8988T (cell line): Measurements from ENCODE around the gene ADAMTS4.

Experiments used
- DNase-seq: peaks from one replicate; pipeline ENCODE4 v3.0.0; 2011

ADAMTS4 gene

DNA sequence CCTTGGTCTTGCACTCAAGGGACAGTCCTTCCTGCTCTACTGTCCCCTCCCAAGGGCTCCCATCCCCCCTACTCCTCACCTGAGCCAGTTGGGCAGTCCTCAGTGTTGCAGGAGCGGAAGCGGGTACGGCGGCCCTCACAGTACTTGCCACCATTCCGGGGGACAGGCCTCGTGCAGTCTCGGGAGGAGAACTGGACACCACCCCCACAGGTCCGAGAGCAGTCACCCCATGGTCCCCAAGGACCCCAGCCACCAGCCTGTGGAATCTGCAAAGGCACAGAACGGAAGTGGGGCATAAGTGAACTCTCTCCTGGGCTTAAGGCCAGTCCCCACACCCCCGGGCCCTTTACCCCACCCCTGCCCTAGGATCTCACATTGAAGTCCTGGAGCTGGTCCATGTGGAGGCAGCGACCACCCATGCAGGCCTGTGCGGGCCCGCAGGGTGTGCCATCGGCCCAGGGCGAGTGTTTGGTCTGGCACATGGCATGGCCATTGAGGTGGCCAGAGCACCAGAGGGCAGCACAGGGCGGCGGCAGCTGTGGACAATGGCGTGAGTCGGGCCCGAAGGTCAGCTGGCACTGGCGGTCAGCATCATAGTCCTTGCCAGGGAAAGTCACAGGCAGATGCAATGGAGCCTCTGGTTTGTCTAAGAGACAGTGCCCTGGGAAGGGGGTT is 5.2 kb downstream of the ADAMTS4 start:
- no peak for DNase-seq

DNA sequence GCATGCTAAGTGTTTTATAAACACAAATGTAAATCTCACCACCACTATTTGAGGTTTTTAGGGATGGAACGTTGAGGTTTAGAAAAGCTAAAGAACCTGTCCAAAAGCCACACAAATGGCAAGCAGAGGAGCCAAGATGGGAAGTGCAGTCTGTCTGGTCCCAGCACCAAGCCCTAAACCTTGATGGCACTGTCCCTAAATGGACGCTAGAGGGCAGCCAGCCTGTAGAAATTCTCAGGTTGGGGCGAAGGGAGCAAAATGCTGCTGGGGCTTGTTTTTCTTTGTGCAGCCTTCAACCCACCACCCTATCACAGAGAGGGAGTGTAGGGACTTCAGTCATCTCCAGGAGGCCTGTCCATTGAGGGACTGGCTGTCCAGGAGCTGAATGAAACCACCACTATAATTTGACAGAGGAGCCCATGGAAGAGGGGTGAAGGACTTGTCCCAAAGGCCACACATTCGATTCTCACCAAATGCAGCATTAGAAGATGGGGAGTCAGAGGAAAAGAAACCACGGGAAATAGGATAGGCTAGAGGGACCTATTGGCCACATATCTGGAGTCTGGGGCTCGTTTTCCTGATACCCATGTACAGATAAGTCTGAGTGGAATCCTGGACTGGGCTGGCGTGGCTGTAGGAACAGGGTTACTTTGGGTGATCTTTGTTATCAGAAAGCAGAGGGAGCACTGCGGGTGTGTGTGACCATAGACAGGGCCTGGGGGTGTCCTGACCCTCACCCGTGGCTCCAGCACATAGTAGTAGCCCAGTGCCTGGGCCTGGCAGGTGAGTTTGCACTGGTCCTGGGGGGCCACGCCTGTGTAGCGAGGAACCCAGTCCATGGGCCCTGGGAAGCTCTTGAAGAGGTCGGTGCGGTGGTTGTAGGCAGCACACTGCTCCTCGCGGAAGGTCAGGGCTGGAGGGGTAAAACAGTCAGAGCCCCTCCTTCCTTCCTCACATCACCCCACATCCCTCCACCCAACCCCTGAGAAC is 6.1 kb downstream of the ADAMTS4 start:
- DNase-seq, result peak; percentile 69

DNA sequence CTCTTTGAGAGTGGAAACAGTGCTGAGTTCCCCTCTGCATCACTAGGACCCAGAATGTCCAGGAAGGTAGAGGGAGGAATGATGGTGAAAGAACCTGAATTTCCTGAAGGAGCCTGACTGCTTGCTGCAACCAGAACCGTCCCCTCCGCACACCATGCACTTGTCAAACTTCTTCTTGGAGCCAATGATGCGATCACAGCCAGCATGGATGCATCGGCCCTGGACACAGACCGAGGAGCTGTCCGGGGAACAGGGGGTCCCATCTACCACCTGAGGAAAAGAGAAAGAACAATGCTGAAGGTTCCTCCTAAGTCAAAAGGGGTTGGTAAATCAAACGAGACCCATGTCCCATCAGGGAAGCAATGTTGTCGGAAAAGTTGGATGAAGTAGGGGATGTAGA is 6.9 kb downstream of the ADAMTS4 start:
- no peak for DNase-seq

DNA sequence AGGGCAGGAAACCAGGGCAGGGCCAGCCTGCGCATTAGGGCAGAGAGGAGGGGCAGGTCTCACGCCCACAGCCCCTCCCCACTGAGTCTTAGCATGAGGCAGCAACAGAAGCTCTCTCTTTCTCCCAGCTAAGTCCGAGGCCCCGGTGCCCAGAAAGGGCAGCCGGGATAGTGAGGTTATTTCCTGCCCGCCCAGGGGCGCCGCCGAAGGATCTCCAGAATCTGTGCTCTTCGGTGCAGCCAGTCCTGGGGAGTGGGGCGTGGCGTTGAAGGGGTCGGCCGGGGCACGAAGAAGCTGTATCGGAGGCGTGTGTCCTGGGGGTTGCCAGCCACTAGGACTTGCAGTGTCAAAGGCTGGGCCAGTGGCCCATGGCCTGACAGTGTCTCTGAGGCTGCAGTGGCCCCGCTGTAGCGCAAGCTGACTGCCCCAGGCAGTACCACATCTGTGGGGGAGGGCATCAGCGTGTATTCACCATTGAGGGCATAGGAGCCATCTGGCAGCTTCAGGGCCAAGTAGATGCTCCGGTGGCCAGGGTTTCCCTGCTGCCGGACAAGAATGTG is 7.8 kb downstream of the ADAMTS4 start:
- no peak for DNase-seq

DNA sequence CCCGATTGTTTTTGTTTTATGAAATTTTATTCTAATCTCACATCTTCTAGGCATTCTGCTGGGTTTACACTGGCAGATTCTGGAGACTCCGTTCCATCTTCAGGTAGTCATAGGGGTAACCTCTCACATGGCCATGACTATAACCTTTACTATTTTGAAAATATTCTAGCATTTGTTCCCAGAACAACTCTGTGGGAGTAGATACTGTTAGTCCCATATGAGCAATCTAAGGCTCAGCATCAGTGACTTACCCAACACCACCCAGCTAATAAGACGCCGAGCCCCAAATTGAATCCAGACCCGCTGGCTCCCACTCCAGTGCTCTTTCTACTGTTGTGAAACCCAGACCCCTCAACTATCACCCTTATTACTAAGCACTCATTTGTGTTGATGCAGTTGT is 9.8 kb downstream of the ADAMTS4 start:
- no peak for DNase-seq

DNA sequence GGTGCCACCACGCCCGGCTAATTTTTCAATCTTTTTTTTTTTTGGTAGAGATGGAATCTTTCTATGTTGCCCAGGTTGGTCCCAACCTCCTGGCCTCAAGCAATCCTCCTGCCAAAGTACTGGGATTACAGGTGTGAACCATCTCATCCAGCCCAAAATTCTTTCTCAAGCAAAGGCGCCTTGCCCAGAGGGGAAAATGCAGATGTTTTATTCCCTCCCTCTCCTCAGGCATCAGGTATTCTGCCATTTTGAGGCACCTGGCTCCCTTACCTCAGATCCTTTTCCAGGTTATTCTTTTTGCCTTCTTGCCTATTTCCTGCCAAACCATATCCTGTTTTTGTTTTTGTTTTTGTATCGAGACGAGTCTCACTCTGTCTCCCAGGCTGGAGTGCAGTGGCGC is 10.5 kb downstream of the ADAMTS4 start:
- no peak for DNase-seq

DNA sequence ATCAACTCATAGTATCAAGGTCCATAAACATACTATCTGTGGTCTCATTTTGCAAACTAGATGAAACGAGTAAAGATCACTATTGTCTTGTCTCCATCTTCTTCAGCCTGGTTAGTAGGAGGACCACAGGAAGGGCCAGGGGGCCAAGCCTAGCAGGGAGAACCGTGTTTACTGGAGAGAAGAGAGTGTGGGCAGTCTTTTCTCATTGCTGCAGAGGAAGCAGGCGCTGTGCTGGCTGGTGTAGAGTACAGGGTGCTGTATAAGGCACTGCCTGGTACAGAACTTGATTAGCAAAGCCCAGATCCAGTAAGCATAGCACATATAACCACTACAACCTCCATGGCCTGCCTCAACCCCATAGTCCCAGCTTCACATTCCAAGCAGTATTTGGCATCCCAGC is 11.5 kb downstream of the ADAMTS4 start:
- no peak for DNase-seq

DNA sequence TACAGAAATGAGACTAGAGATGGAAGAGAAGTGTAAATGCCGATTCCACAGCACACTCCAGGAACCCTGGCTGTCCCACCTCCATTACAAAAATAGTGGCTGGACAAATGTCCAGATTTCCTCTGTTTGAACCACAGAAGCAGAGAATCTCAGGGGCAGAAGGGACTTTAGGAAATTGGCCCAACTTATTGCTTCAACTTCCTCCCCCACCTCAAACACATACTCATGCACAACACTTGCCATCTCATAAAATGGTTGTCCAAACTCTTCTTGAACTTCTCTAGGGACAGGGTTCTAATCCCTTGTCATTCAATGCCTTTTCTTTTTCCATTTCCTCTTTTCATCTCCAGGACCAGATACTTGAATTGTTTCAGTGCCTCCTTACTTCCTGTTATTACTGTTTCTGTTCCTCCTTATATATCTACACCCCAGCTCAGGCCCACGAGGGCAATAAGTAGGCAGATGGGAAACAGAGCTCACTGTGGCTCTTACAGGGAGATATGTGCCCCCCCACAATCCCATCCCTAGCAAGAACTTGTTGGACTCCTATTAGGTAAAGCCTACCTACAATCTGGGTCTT is 13.0 kb downstream of the ADAMTS4 start:
- no peak for DNase-seq

DNA sequence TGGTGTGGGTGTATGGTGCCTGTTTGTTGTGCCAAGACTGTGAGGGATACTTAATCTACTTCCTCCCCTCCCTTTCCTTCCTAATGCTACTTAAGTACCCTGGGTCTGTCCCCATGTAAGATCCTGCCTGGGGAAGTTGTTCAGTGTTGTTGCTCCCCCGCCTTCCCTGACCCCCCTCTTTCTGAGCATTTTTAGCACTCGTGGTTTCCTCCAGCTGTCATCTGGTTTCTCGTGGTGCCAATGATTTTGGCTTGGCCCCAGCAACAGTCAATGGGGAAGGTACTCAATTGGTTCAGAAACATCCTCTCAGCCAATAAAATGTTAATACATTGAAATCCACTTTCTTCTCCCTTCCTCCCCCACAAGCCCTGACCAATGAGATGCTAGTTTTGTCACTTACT is 13.6 kb downstream of the ADAMTS4 start:
- DNase-seq, result no peak

DNA sequence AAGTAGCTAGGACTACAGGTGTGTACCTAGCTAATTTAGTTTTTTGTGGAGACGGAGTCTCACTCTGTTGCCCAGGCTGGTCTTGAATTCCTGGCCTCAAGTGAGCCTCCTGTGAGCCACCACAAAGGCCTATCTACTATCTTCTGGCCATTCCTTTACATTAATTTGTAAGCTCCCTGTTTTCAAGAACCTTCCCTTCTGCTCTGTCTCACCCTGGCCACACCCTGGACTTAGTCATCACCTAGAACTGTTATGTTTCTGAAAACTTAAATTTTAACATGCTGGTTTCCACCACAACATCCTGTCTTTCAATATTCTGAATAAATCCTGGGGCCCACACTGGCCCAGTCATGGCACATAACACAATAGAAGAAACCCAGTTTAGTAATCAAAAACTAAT is 16.6 kb downstream of the ADAMTS4 start:
- no peak for DNase-seq

DNA sequence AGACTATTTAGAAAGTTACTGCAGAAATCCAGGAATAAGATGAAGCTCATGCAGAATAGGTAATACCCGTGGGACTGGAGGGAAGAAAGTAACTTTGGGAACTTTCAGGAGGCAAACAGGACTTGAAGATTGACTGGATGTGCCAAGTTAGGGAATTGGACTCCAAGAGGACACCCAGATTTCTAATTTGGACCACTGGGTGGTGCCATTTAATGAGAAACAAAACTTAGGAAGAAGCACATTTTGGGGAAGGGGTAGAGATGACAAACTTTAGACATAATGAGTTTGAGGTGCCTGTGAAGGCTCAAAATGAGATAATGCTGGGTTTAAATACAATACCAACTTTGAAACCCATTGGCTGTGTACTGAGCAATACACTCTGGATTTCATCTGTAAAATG is 18.2 kb downstream of the ADAMTS4 start:
- DNase-seq, result no peak

DNA sequence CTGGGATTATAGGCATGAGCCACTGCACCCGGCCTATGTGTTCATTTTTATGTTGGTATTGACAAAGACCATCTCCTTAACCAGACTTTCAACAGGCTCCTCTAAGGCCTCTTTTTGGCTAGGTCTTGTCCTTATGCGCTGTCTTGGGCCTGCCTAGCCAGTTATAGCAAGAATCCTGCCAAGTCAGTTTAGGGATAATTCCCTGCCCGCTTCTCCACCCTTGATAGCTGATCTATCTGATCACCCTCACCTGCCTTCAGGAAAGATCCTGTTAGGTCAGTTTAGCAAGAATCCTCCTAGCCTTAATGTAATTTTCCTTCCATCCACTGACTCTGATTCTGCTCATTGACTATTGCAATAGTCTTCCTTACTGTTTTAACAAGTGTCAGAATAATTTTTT is 19.2 kb downstream of the ADAMTS4 start:
- DNase-seq, result no peak

DNA sequence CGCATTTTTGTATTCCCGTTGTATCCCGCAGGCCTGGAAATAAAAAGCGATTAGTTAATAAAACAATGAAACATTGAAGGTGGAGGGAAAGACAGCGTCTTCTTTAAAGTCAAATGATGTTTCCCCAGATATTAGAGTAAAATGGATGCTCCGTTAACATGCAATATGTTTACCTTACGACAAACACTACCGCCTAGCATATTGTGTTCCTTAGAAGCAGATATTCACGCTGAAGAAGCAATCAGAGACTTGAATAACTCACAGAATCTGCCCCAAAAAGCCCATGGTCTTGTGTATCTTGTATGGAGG is 21.0 kb downstream of the ADAMTS4 start:
- no peak for DNase-seq

DNA sequence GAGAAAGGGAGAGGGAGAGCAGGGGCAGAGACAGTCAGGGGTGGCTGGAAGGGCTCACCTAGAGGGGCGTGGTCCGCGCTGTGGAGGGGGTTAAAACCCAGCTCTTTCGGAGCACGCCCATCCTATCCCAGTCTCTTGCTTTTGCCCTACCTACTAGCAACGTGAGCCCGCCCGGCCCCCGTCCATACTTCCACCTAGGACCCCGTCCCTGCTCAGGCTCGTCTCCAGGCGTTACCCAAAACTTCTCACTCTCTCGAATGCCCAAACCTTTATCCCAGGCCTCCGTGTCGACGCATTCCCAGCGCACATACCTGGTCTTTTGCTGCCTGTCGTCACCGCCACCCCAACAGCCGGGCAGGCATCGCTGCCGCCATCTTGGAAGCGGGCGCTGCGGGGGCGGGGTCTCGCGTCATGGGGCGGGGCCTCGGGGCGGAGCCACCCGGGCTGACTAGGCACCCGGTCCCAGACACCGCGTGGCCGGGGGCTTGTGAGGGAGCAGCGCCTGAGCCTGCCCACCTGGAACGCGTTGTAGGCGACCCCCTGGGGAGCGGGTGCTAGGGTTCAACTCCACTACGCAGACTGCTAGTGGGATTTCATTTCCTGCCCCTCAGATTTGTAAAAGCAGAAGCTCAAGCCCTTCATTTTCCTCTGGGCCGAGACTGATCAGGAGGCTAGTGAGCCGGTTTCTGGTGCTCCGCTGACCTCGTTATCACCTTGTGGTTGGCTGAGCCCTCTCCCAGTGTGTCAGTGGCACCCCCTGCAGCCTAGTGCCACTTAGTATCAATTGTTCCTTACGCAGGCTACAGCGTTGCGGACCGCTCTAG is 21.5 kb downstream of the ADAMTS4 start, which contains the start of gene B4GALT3:
B4GALT3 (minus strand) TSS at position 396 of the 824 bp plus-strand sequence. CDS start 1,447 bp downstream, outside the sequence.
- peak; percentile 93 for DNase-seq

DNA sequence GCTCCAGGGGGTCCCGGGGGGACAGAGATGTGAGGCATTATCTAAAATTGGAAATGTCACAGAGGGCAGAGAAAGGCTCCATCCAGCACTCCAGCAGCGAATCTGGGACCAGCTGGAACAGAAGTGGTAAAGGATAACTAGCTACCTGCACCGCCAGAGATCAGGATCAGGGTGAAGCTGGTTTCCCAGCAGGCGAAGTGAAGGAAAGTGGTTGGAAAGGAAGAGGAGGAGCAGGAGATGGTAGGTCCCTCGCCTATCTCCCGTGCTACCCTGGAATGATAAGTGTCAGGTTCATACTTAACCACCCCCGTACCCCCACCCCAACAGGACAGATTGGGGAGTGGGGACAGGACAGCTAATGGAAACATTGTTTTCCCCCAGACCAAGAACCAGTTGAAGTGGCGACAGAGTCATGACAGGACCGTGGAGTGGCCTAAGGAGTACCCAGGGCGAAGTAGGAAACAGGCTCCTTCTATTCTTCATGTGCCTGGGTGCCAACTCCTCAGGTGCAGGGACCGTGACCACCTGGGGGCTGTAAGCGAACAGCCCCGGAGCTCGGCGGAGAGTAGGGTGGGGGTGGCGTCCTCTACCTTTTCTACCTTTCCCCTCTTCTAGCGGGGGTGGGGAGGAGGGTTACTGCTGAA is 22.3 kb downstream of the ADAMTS4 start:
- DNase-seq, result no peak

DNA sequence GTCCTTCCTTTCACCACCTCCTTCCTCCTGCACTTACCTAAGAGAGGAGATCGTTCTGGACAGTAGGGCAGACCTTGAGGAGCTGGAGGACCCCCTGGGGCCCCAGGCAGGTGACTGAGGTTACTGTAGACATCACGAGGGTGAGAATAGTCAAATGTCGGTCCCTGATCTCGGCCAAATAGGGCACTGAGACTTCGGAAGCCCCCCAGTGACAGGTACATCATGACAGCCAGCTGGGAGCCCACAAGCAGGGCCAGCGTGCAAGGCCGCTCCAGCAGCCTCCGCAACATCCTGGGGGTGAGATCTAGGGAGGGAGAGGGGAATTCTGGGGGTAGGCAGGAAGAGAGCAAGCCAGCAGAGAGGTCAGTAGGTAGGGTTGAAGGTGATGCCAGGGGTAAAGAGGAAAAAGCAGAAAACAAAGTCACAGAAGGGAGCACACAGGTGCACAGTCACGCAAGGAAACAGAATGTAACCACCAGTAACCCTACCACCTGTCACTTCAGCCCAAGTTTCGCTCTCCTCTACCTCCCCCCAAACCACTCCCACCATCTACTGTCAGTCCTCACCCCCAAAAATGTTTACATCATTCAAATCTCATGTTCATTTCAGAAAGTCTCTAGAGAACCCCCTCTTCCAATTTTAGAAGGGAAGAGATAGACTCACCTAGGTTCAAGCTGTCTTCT is 22.9 kb downstream of the ADAMTS4 start:
- DNase-seq, result no peak

DNA sequence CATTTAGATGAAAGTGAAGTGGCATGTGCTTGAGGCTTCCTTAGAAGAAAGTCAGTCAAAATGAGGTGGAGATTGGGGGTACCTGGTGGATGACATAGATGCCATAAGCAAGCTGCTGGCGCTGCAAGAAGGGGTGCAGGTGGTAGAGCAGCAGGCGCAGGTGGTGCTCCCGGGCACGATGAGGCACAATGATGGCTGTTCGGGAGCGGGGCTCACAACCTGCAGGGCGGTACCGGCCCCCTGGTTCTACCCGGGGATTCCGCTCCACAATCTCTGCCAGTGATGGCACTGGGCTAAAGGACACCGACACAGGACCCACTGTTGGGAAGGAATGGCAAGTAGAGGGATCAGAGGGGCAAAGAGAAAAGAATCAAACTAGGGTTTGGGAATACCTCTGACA is 23.9 kb downstream of the ADAMTS4 start:
- DNase-seq, result no peak

DNA sequence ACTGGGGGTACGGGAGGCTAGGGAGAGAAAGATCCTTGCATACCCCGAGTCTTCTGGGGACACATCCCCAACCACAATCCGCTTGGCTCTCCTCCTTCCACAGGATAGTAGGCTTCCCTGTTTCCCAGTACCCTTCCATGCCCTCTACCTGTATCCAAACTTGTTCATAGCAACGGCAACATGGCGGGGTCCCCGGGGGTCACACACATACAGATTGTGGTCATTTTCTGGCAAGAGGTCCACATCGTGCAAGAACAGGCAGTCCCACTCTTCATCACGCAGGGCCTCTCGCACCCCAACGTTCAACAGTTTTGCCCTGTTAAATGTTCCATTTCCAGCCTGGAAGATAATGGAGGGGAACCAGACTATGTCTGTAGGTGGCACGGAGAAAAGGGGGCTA is 25.1 kb downstream of the ADAMTS4 start:
- DNase-seq, result no peak

DNA sequence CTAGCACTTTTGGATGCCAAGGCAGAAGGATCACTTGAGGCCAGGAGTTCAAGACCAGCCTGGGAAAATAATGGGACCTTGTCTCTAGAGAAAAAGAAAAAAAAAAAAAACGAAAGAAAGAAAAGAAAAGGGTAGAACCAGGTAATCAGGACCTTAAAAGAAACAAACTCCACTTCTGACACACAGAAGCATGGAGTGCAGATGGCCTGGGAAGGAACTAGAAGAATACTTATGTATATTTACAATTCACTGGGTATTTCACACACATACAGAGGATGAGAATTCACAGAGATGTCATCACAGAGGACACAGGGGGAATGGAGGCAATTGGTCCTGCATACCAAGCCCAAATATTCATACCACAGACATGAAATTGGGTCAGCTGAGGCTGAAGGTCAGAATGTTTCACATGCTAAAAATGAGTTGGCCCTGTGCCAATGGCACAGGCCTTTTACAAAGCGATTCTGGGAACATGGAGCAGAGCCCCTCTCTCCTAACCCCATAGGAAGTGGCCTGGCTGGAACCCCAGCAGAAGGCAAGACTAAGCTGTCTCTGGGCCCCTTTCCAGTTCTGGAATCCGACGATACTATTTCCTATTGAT is 26.0 kb downstream of the ADAMTS4 start:
- no peak for DNase-seq

DNA sequence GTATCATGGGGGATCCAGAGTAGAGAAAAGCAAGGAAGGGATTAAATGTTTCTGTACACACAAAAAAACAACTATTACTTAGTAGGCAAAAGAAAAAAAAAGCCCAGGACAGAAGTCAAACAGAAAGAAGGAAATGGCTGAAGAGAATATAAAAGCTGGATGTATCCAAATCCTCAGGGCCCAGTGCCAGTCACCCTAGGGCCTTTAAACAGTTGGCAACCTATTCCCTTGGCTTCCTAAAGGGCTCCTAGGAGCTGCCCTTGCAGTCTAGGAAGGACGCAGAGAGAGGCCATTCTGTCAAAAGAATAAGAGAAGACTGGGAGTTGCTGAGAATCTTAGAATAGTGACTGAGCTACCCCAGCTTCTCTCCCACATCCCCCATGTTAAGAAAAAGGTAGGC is 26.5 kb downstream of the ADAMTS4 start:
- no peak for DNase-seq

DNA sequence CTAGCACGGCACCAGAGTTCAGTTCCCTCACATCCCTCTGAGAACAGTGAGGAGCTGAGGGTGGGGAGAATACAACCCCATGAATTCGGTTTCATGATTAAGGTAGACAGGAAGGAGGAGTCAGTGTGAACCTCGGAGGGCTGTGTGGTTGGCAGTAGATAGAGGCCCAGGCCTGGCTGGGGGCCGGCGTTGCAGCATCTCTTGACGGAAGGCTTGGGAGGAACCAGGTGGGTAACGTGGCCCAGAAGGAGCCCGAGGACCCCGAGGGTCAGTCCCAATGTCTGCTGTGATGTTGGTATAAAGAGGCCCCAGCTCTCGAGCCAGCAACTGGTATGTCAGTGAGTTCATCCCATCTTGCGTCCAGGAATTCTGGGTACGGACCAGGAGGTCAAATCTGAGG is 27.2 kb downstream of the ADAMTS4 start:
- no peak for DNase-seq
